Karpas-422 (cell line): ENCODE measurements around the gene BRD1. TPM values are rescaled to one million over a fixed set of nuclear protein-coding genes. Genes with fewer than 3 reads are reported as not detected.

Experiments
- DNase-seq: peaks from one replicate; pipeline ENCODE4 v3.0.0-alpha.2; 2015
- H2AFZ ChIP-seq: fragments of 200-600 bp; sonication (generic); 2 replicates; pipeline ENCODE4 v1.6.1; 2014; ENCODE audit warnings: antibody characterized with exemption, low read length, mixed read lengths
- H3K27ac ChIP-seq: fragments of 200-600 bp; sonication (generic); 2 replicates; pipeline ENCODE4 v1.5.1; 2014; ENCODE audit warnings: mild to moderate bottlenecking, low read length, moderate library complexity
- H3K27me3 ChIP-seq: fragments of 200-600 bp; sonication (generic); 2 replicates; pipeline ENCODE4 v1.6.1; 2014; ENCODE audit warnings: low read length, mixed read lengths
- H3K36me3 ChIP-seq: fragments of 200-600 bp; sonication (generic); 2 replicates; pipeline ENCODE4 v1.6.1; 2014; ENCODE audit warnings: low read length, mixed read lengths; ENCODE audit not compliant: insufficient read depth
- H3K4me1 ChIP-seq: fragments of 200-600 bp; sonication (generic); 2 replicates; pipeline ENCODE4 v1.6.1; 2014; ENCODE audit warnings: mild to moderate bottlenecking, low read length, mixed read lengths
- H3K4me2 ChIP-seq: fragments of 200-600 bp; sonication (generic); 2 replicates; pipeline ENCODE4 v1.6.1; 2014; ENCODE audit warnings: low read length, low read depth, mild to moderate bottlenecking; ENCODE audit not compliant: poor library complexity, severe bottlenecking
- H3K4me3 ChIP-seq: fragments of 200-600 bp; sonication (generic); 2 replicates; pipeline ENCODE4 v1.5.1; 2014; ENCODE audit warnings: mild to moderate bottlenecking, antibody characterized with exemption, low read length, mixed read lengths
- H3K79me2 ChIP-seq: fragments of 200-600 bp; sonication (generic); 2 replicates; pipeline ENCODE4 v1.6.1; 2014; ENCODE audit warnings: mild to moderate bottlenecking, low read length, mixed read lengths
- H3K9ac ChIP-seq: fragments of 200-600 bp; sonication (generic); 2 replicates; pipeline ENCODE4 v1.6.0; 2014; ENCODE audit warnings: low read length
- H3K9me2 ChIP-seq: fragments of 200-600 bp; sonication (generic), shearing (Covaris generic); replicated peaks from 2 replicates; pipeline ENCODE4 v1.6.0; 2014; ENCODE audit warnings: mild to moderate bottlenecking, low read length, moderate library complexity; ENCODE audit not compliant: insufficient read depth
- H3K9me3 ChIP-seq: fragments of 300-700, 200-600 bp; sonication (generic); 2 replicates; pipeline ENCODE4 v1.6.1; 2014; ENCODE audit warnings: low read length, mixed read lengths
- H4K20me1 ChIP-seq: fragments of 200-600 bp; sonication (generic); 2 replicates; pipeline ENCODE4 v1.6.1; 2014; ENCODE audit warnings: mild to moderate bottlenecking, antibody characterized with exemption, low read length, low read depth; ENCODE audit not compliant: insufficient read depth
- total RNA-seq: library from RNA; depleted of rRNA; stranded (reverse); fragments of >200 nt; shearing (Covaris generic); gene quantifications from 2 replicates; pipeline ENCODE4 v1.2.3, GENCODE V29; 2014; ENCODE audit warnings: low replicate concordance

The BRD1 gene
- total RNA-seq, 1 experiment from 2014 or later, result 16.0 TPM

GRCh38 chr22:49760280-49760629 is 67.4 kb downstream of the BRD1 start:
- Histone ChIP-seq H3K9ac (no peak overlapping the region), H3K4me3 (no peak overlapping the region), H4K20me1 (no peaks in the 10 kb centered on the region), H3K27me3 (no peaks in the 10 kb centered on the region), H3K4me1 (no peaks in the 10 kb centered on the region), H3K9me3 (no peaks in the 10 kb centered on the region), H3K9me2 (no peaks in the 10 kb centered on the region), H2AFZ (no peak overlapping the region), H3K4me2 (no peak overlapping the region), H3K27ac (no peak overlapping the region), H3K36me3 (no peaks in the 10 kb centered on the region), H3K79me2 (no peaks in the 10 kb centered on the region)
- DNase-seq, result no peak

- Histone ChIP-seq H3K4me1 (no peaks in the 10 kb centered on the region), H3K4me2 (no peak overlapping the region), H2AFZ (no peak overlapping the region), H3K4me3 (no peak overlapping the region), H3K9me3 (no peaks in the 10 kb centered on the region), H3K9ac (no peak overlapping the region), H3K36me3 (no peaks in the 10 kb centered on the region), H3K79me2 (no peaks in the 10 kb centered on the region), H3K9me2 (no peaks in the 10 kb centered on the region), H3K27me3 (no peaks in the 10 kb centered on the region), H4K20me1 (no peaks in the 10 kb centered on the region; the same call in 1 of the 2 replicates), H3K27ac (no peak overlapping the region)
- no peak for DNase-seq
Observed at GRCh38 chr22:49756676-49757075, 71.0 kb downstream of the BRD1 start.

DNA sequence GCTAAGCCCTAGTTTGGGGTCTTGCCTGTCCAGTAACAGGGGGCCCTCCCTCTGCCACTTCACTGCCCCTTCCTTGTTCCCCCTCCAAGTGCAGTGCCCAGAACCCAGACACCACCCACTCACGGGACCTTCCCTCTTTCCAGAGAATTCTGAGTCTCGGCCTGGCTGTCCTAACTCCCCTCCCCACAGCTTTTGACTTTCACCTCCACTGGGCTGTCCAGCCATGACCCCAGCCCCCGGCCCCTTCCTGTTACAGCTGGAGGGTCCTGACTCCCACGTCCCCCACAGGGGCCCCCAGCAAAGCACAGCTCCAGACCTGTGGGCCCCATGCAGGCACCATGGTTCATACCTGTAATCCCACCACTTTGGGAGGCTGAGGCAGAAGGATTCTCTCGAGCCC is 71.5 kb downstream of the BRD1 start:
- H3K79me2 ChIP-seq, result no peaks in the 10 kb centered on the region
- no peaks in the 10 kb centered on the region for H3K9me3 ChIP-seq
- H3K9ac ChIP-seq, result no peak overlapping the region
- no peaks in the 10 kb centered on the region for H3K27me3 ChIP-seq
- H3K4me1 ChIP-seq, result no peaks in the 10 kb centered on the region
- H4K20me1 ChIP-seq, result no peaks in the 10 kb centered on the region; the same call in 1 of the 2 replicates
- no peak overlapping the region for H3K27ac ChIP-seq
- no peak overlapping the region for H3K4me2 ChIP-seq
- no peak for DNase-seq
- no peaks in the 10 kb centered on the region for H3K36me3 ChIP-seq
- H3K9me2 ChIP-seq, result no peaks in the 10 kb centered on the region
- H3K4me3 ChIP-seq, result no peak overlapping the region
- no peak overlapping the region for H2AFZ ChIP-seq

DNA sequence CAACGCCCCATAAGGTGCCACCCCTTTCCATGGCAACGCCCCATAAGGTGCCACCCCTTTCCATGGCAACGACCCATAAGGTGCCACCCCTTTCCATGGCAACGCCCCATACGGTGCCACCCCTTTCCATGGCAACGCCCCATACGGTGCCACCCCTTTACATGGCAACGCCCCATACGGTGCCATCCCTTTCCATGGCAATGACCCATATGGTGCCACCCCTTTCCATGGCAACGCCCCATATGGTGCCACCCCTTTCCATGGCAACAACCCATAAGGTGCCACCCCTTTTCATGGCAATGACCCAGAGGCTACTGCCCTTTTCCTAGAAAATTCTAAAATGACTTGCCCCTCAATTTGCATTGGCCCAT is 72.1 kb downstream of the BRD1 start:
- no peak overlapping the region for H2AFZ ChIP-seq
- H4K20me1 ChIP-seq, result no peaks in the 10 kb centered on the region; the same call in 1 of the 2 replicates
- no peaks in the 10 kb centered on the region for H3K4me1 ChIP-seq
- H3K4me2 ChIP-seq, result no peak overlapping the region
- H3K27me3 ChIP-seq, result no peaks in the 10 kb centered on the region
- no peaks in the 10 kb centered on the region for H3K9me3 ChIP-seq
- no peak overlapping the region for H3K27ac ChIP-seq
- no peak overlapping the region for H3K9ac ChIP-seq
- no peaks in the 10 kb centered on the region for H3K79me2 ChIP-seq
- H3K9me2 ChIP-seq, result no peaks in the 10 kb centered on the region
- no peak for DNase-seq
- H3K36me3 ChIP-seq, result no peaks in the 10 kb centered on the region
- no peak overlapping the region for H3K4me3 ChIP-seq

DNA sequence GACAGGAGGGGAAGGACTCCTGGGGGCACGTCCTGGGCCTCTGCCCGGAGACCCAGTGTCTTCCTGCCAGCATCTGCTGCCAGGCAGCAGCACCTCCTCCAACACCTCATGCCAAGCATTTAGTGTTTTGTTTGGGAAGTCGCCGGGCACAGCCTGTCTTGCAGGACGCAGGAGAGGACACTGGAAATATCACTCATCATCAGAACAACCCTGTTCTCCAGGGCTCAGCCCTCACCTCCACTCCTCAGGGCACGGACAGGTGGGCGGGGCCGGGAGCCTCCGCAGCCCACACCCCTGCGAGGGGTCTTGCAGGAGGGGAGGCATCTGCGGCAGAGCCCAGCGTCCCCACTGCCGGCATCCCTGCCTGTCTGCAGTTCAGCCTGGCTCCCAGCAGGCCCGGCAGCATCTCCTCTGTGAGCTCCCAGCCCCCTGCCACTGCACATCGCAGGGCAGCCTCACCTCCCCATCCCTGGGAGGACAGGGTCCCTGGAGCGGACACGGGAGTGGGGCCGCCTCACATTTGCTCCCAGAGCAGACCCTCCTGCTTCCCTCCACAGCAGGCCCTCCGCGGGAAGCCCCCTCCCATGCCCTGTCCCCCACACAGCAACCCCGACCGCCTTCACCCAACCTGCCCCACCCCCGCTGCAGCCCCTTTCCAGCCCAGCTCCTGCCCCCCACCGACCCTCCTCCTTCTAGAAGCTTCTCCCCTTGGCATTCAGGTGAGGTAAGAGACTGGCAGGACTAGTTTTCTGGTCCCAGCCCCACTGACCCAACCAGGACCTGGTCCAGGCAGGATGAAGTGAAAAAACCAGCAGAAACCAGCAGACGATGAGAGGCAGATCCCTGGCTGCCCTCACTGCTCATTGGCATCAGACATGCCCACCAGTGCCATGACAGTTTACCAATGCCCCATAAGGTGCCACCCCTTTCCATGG is 72.7 kb downstream of the BRD1 start:
- Histone ChIP-seq H3K9me3 (no peaks in the 10 kb centered on the region), H3K4me3 (no peak overlapping the region), H3K27ac (no peak overlapping the region), H3K9ac (no peak overlapping the region), H4K20me1 (no peaks in the 10 kb centered on the region; the same call in 1 of the 2 replicates), H3K27me3 (no peaks in the 10 kb centered on the region), H3K79me2 (no peaks in the 10 kb centered on the region), H2AFZ (no peak overlapping the region), H3K36me3 (no peaks in the 10 kb centered on the region), H3K4me1 (no peaks in the 10 kb centered on the region), H3K4me2 (no peak overlapping the region), H3K9me2 (no peaks in the 10 kb centered on the region)
- no peak for DNase-seq

DNA sequence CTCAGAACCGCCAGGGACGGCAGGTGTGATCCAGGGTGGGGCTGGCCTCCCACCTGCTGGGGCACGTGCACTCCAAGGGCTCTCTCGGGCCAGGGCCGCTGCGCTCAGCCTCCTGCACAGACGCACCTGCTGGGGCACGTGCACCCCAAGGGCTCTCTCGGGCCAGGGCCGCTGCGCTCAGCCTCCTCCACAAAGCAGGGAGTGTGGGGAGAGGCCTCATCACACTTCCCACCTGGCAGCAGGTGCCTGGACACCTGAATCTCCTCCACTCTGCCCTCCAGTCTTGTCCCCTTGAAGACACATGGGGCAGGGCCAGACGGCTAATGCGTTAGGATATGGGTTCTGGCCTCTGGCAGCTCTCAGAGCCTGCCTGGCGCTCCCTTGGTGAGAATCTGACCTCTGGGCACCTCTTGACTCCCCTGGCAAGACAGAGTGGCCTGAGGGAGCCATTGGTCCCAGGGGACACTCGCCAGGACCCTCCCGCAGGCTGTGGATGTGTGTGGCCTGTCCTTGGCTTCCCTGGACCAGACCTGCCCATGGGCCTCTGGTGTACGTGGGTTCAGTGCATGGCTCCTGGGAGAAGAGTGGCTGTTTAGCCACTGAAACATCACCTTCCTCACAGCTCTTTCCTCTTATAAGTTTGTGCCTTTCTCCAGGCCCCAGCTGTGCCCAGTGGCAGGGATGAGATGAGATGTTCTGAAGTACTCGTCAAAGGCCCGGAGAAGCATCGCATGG is 73.5 kb downstream of the BRD1 start:
- H3K9me3 ChIP-seq, result no peaks in the 10 kb centered on the region
- H3K9ac ChIP-seq, result no peak overlapping the region
- no peak for DNase-seq
- H3K79me2 ChIP-seq, result no peaks in the 10 kb centered on the region
- no peaks in the 10 kb centered on the region for H3K4me1 ChIP-seq
- H2AFZ ChIP-seq, result no peak overlapping the region
- H3K9me2 ChIP-seq, result no peaks in the 10 kb centered on the region
- no peak overlapping the region for H3K4me3 ChIP-seq
- no peaks in the 10 kb centered on the region for H3K27me3 ChIP-seq
- H4K20me1 ChIP-seq, result no peaks in the 10 kb centered on the region; the same call in 1 of the 2 replicates
- no peaks in the 10 kb centered on the region for H3K36me3 ChIP-seq
- H3K27ac ChIP-seq, result no peak overlapping the region
- no peak overlapping the region for H3K4me2 ChIP-seq

GRCh38 chr22:49753276-49753890 is 74.3 kb downstream of the BRD1 start:
- Histone ChIP-seq H3K27me3 (no peaks in the 10 kb centered on the region), H3K9ac (no peak overlapping the region), H2AFZ (no peak overlapping the region), H3K79me2 (no peaks in the 10 kb centered on the region), H4K20me1 (no peaks in the 10 kb centered on the region; the same call in 1 of the 2 replicates), H3K4me1 (no peaks in the 10 kb centered on the region), H3K27ac (no peak overlapping the region), H3K9me2 (no peaks in the 10 kb centered on the region), H3K36me3 (no peaks in the 10 kb centered on the region), H3K4me3 (no peak overlapping the region), H3K4me2 (no peak overlapping the region), H3K9me3 (no peaks in the 10 kb centered on the region)
- DNase-seq, result no peak

- Histone ChIP-seq H3K27ac (no peak overlapping the region), H3K9me2 (no peaks in the 10 kb centered on the region), H4K20me1 (no peaks in the 10 kb centered on the region; the same call in 1 of the 2 replicates), H3K79me2 (no peaks in the 10 kb centered on the region), H3K9ac (no peak overlapping the region), H3K4me1 (no peaks in the 10 kb centered on the region), H2AFZ (no peak overlapping the region), H3K4me2 (no peak overlapping the region), H3K4me3 (no peak overlapping the region), H3K27me3 (no peaks in the 10 kb centered on the region), H3K36me3 (no peaks in the 10 kb centered on the region), H3K9me3 (no peaks in the 10 kb centered on the region)
- DNase-seq, result no peak
Observed at GRCh38 chr22:49752598-49753091, 75.0 kb downstream of the BRD1 start.
